Measurements from ENCODE around the gene FGF9.

The FGF9 gene

GRCh38 chr13:21674490-21675009 lies 3.7 kb downstream of the FGF9 start:
- no peak for DNase-seq (ENCODE audit: low spot score)

DNA sequence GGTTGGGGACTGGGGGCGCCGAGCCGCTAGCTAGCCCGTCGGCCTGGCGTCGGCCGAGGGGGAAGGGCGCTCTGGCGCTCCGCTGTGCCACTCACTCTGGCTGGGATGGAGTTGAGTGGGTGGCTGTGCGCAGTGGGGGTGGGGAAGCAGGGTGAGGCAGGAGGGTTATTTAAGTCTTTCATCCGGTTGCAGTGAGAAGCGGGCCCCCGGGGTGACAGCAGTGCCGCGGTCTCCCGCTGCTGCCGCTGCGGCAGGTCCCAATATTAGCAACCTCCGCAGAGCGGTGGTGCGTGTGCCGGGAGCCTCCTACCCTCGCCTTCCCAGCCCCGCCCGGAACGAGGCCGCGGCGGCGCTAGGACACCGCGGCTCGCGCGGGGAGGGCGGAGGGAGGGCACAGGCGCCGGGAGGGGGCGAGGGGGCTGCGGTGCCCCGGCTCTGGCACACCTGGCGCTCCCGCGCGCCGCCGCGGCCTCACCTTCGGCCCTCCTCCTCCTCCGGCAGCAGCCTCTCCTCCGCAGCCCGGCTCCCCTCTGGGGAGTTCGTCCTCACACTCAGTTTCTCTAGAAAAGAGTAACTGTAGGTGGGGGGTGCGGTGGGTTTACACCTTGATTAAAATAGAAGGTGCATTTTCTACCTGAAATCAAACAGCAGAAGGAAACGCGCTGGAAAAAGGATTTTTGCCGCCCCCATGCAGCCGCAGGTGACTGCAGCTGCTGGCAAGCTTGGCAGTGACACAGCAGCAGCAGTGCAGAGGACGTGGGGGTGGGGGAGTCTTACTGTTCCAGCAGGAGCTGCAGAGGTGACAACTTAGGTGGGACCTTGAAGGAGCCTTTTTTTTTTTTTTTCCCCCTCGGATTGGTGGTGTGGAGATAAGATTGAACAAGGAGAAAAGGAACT lies 4.5 kb downstream of the FGF9 start:
- DNase-seq (ENCODE audit: low spot score): peak; percentile 50

DNA sequence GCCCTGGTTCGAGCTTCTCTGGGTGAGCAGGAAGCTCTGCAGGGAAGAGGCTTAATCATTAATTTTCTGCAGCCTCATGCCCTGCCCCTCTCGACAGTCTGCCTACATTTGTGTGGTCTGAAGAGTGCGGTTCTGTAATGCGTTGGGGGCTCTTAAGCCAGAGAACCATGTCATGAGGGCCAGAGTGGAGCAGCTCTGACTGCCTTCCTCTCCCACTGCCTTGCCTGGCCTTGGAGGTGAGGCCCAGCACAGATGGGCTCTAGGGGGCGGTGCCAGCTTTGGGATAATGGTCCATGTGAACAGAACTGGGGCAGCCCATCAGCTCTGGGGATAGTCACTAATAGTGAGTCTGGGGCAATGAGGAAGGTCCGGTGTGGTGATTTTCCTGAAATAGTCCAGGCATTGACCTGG lies 5.7 kb downstream of the FGF9 start:
- peak; percentile 32 for DNase-seq (ENCODE audit: low spot score)

DNA sequence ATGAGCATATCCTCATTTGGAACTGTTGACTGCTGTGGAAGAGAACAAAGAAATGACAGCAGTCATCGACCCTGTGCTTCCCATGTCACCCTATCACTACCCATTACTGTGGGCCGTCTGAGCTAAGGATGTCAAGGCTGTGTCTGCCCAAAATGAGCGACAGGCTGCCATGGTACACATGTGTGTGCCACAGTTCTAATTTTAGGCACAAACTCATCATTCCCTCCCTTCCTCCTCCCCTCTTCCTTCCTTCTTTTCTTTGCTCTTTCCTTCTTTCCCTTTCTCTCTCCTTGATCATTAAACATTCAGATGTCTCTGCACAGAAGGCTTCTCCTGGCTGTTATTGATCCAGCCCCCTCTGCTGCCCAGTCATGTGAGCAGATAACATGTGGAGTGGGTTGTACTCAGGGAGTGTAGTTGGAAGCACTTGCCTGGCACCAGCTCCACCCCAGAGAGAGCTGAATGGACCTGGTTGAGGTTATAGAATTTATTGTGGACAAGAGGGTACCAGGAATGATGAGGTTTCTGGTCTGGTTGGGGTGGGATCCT lies 6.3 kb downstream of the FGF9 start:
- no peak for DNase-seq (ENCODE audit: low spot score)

GRCh38 chr13:21683034-21683733 lies 12.3 kb downstream of the FGF9 start:
- DNase-seq (ENCODE audit: low spot score): no peak

DNA sequence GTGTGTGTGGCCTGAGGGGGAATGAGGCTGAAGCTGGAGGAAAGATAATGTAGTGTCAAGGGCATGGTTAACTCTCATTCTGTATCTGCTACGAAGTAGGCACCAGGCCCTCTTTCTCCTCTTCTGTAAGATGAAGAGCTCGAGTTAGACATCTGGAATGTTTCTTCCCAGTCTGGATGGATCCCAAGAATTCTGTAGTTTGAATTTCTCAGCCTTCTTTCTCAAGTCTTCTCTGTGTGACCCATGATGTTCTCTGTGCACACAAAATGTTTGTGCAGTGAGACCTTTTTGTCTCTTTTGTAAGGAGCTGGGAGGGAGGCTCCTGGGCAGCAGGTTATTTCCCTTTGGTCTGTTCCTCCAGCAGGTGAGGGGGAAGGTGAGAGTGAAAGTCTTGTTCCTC lies 13.7 kb downstream of the FGF9 start:
- no peak for DNase-seq (ENCODE audit: low spot score)

DNA sequence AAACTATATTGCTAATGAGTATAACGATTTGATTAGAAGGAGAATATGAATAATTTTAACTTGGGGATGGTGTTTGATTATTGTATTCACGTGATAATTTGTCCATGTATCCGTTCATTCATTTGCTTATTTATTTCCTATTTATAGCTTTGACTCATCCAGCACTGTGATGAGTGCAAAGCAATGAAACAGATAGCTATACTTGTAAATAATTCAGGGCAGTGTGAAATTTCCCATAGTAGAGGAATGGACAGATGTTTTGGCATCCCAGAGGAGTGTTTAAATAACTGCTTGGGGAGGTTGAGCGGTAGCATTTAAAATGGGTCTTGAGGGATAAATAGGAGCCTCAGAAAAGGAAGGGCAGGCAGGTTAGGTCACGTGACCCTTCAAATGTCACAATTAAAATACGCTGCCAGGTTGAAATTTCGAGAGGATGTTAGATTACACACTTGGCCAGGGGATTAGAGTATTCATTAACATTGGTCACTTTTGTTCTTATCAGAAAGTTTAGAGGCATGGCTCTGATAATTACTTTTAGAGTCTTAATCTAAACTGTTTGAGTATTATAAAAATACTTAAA lies 14.7 kb downstream of the FGF9 start:
- no peak for DNase-seq (ENCODE audit: low spot score)

- no peak for DNase-seq (ENCODE audit: low spot score)
Measured at GRCh38 chr13:21686751-21687391, 16.0 kb downstream of the FGF9 start.

DNA sequence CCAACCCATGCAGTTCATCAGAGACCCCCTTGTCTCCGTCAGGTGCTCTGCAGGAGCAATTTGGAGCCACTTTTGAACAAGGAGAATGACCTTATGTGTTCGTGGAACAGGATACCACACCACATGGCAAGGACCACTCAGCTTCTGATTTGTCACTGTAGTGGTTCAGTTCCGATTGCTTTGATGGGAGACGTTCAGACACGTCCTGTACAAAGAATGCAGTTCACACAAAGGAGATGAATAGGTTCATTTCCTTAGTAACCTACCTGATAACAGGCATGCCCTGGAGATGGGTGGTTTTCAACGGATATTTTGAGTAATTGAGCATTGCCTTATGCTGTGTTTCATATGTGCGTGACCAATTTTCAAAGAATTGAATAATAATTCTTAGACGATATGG lies 17.2 kb downstream of the FGF9 start:
- no peak for DNase-seq (ENCODE audit: low spot score)

DNA sequence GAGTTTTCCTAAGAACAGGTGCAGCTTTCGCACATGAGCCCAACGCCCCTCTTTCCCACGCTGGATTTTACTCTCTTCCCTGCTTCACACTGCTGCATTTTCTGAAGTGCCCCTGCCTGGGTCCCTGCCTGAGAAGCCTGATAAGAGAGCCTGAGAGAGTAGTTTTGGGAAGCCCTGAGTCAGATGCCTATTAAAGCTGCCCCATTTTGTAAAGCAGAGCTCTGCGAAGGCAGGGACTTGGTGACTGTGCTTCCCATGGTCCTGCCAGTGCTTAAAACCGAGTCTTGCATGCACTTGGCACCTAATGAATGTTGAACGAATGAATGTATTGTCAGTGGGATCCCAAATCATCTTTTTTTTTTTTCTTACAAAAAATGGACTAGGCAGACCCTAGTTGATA lies 18.2 kb downstream of the FGF9 start:
- DNase-seq (ENCODE audit: low spot score): no peak

- DNase-seq (ENCODE audit: low spot score): no peak
Measured at GRCh38 chr13:21690955-21691354, 20.1 kb downstream of the FGF9 start.

- no peak for DNase-seq (ENCODE audit: low spot score)
Measured at GRCh38 chr13:21691500-21691899, 20.6 kb downstream of the FGF9 start.

DNA sequence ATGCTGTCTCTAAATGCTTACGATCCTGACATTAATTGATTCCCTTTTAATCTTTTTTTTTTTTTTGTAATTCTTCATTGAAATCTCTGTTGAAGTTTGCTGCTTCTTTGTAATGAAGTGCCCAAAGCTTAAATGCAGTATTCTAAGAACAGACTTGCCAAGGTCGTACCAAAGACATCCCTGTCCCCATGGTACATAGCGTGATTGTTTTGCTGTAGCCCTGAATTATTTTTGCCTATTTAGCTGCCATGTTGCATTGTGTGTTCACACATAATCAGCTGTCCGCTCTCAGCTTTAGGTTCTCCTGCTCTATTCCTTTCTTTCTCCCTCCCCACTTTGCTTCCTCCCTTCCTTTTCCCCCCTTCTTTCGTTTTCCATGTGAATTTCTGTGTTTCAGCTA lies 21.1 kb downstream of the FGF9 start:
- DNase-seq (ENCODE audit: low spot score): no peak

- no peak for DNase-seq (ENCODE audit: low spot score)
Measured at GRCh38 chr13:21694831-21695230, 24.0 kb downstream of the FGF9 start.

- no peak for DNase-seq (ENCODE audit: low spot score)
Measured at GRCh38 chr13:21695546-21695945, 24.7 kb downstream of the FGF9 start.

DNA sequence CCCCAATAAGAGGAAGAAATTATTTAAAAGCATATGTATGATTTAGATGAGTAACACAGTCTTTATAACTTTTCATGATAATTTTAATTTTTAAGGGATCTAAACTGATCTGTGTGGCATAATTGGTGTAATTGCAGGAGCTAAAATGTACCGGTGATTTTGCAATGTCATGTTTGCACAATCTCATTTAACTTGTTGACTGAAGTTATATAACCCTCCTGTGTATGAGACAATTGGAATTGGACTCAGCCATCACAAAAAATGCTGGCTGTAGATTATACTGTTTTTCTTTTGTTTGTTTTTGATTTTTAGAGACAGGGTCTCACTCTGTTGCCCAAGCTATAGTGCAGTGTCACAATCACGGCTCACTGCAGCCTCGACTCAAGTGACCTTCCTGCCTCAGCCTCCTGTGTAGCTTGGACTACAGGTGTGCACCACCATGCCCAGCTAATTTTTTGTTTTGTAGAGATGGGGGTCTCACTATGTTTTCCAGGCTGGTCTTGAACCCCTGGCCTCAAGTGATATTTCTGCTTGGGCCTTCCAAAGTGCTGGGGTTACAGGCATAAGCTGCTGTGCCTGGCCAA lies 26.1 kb downstream of the FGF9 start:
- no peak for DNase-seq (ENCODE audit: low spot score)

DNA sequence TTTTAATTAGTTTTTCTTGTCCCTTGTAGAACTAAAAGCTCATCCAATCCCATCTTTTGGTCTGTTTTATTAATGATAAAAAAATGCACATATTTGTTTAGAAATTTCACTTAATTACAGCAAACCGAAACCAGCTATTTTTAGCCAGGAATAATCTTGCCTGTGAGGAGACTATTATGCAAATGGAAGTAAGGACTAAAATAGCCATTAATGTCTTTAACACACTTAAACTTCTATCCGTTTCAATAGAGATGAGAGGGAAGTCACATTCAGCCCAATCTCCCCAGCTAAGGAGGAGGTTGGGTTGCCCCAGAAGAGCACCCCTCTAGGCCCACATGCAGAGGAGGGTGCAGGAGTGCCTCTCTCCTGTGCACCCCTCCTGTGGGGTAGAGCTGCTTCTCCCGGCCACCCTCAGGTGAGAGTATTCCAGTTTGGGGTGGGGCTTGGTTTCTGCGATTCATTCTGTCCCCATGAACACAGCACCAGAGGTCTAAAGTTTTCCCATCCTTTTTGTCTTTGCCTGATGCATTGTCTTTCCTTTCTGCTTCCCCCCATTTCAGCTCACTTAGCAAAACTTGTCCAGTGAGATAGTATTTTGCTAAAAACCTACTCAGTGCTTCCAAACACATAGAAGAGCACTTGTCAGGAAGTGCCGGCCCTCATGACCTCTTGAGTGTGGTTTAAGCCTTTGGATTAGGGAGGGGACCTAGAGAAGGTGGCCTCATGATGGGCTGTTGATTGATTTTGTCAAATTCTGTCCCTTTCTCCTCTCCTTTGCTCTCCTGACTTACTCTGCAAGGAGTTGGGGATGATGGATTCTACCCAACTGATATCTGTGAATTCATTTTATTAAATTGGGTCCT lies 28.2 kb downstream of the FGF9 start:
- DNase-seq (ENCODE audit: low spot score): no peak

DNA sequence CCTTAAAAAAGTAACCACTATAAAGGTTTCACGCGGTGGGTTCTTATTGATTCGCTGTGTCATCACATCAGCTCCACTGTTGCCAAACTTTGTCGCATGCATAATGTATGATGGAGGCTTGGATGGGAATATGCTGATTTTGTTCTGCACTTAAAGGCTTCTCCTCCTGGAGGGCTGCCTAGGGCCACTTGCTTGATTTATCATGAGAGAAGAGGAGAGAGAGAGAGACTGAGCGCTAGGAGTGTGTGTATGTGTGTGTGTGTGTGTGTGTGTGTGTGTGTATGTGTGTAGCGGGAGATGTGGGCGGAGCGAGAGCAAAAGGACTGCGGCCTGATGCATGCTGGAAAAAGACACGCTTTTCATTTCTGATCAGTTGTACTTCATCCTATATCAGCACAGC lies 30.6 kb downstream of the FGF9 start:
- no peak for DNase-seq (ENCODE audit: low spot score)

GRCh38 chr13:21703846-21704245 lies 33.0 kb downstream of the FGF9 start:
- no peak for DNase-seq (ENCODE audit: low spot score)

GRCh38 chr13:21707586-21707985 lies 36.7 kb downstream of the FGF9 start:
- DNase-seq (ENCODE audit: low spot score): no peak

- DNase-seq (ENCODE audit: low spot score): no peak
Measured at GRCh38 chr13:21709697-21710096, 38.8 kb downstream of the FGF9 start.
